ENCODE data around the gene GNL3L. TPM values are rescaled to one million over a fixed set of nuclear protein-coding genes. Genes with fewer than 3 reads are reported as not detected.

The GNL3L gene
- total and polyA plus RNA-seq, 2 donors (not counting 3 experiments of a cell fraction or from before 2014, with no cell fraction given) = 20.3 to 48.0 TPM

GRCh38 chrX:54530357-54530900, 410 bp downstream of the GNL3L start:
- Histone ChIP-seq H3K4me3 (replicated peaks in 1 of 3; ENCODE audit: insufficient read depth in 1 of 3, low read depth in 1 of 3, low read length in 3 of 3) (peak overlapping the region; percentile 17 to 86 (median 69)), H3K4me1 (ENCODE audit: control insufficient read depth, extremely low read depth, insufficient read depth, low read length) (peaks cover 10% of the 10 kb centered on the region), H3K9ac (replicated peaks; ENCODE audit: extremely low read depth, insufficient read depth, low read length) (peak overlapping the region; percentile 84), H3K4me2 (ENCODE audit: insufficient read depth, low read length) (peak overlapping the region; percentile 70), H3K79me2 (ENCODE audit: control insufficient read depth, insufficient read depth, low read length) (peaks cover 42% of the 10 kb centered on the region), H2AFZ (ENCODE audit: low read depth, low read length) (peak overlapping the region; percentile 45), H3K27ac (ENCODE audit: insufficient read depth, low read depth, low read length) (peak overlapping the region; percentile 64), H3K36me3 (ENCODE audit: control insufficient read depth in 2 of 2, extremely low read depth in 1 of 2, insufficient read depth in 2 of 2, low read length in 2 of 2) (no peaks in the 10 kb centered on the region), H4K20me1 (replicated peaks; ENCODE audit: control insufficient read depth, extremely low read depth, insufficient read depth, low read length) (no peaks in the 10 kb centered on the region), H3K27me3 (ENCODE audit: control insufficient read depth in 2 of 2, insufficient read depth in 2 of 2, low read length in 2 of 2) (no peaks in the 10 kb centered on the region), H3K9me3 (replicated peaks; ENCODE audit: control insufficient read depth, insufficient read depth, low read length) (peaks cover 2% of the 10 kb centered on the region), H3K9me1 (replicated peaks; ENCODE audit: control insufficient read depth, extremely low read depth, insufficient read depth, low read length) (no peaks in the 10 kb centered on the region)
- TF ChIP-seq POLR2A (IDR thresholded peaks at IDR 0.05; ENCODE audit: low read depth, low read length) = no peak
- TF ChIP-seq, protein P1, sequence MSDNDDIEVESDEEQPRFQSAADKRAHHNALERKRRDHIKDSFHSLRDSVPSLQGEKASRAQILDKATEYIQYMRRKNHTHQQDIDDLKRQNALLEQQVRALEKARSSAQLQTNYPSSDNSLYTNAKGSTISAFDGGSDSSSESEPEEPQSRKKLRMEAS (IDR thresholded peaks at IDR 0.05; ENCODE audit: insufficient read depth, insufficient read length) = peak; percentile 22
- CTCF ChIA-PET = interaction anchor here (0.7 kb wide), 1 partner anchor 48 kb away, joined by 3 read pairs; no protein-coding TSS in a partner anchor
- dilution Hi-C loops (cut with MboI; ENCODE audit: extremely low pct_ligation_motif_present, low sequenced_read_pairs) (no loop called here), intact Hi-C loops (cut with micrococcal nuclease) (loop anchor here (1.0 kb wide), 2 partner anchors 90 to 277 kb away; partner anchors contain the start of genes MAGED2 and TSR2)
- FAIRE-seq (no peak), DNase-seq (ENCODE audit: low read depth, low spot score) (no peak)
- POLR2A ChIA-PET = interaction anchor here (0.8 kb wide), 1 partner anchor 90 kb away, joined by 3 read pairs; the partner anchor contains the start of gene TSR2
- TSS peak; percentile 79 for BruUV-seq (replicated peaks)

GRCh38 chrX:54534271-54534670, 4.3 kb downstream of the GNL3L start:
- H3K79me2 ChIP-seq (ENCODE audit: control insufficient read depth, insufficient read depth, low read length) = peaks cover 46% of the 10 kb centered on the region
- ChIA-PET CTCF (no interaction called here), POLR2A (no interaction called here)
- FAIRE-seq (no peak), DNase-seq (ENCODE audit: low read depth, low spot score) (no peak)
- H2AFZ ChIP-seq (ENCODE audit: low read depth, low read length) = no peak overlapping the region
- dilution Hi-C loops (cut with MboI; ENCODE audit: extremely low pct_ligation_motif_present, low sequenced_read_pairs) (no loop called here), intact Hi-C loops (cut with micrococcal nuclease) (no loop called here)
- no peaks in the 10 kb centered on the region for H3K27me3 ChIP-seq (ENCODE audit: control insufficient read depth in 2 of 2, insufficient read depth in 2 of 2, low read length in 2 of 2)
- peaks cover 10% of the 10 kb centered on the region for H3K4me1 ChIP-seq (ENCODE audit: control insufficient read depth, extremely low read depth, insufficient read depth, low read length)
- TF ChIP-seq FOS (IDR thresholded peaks at IDR 0.05; ENCODE audit: borderline replicate concordance, insufficient read depth, low read length) (no peak), POLR2AphosphoS5 (IDR thresholded peaks at IDR 0.05; ENCODE audit: insufficient read depth, low read depth, low read length) (no peak), GATA2 (IDR thresholded peaks at IDR 0.05; ENCODE audit: insufficient read depth, insufficient read length, low read depth, low read length) (no peak), MYC (IDR thresholded peaks at IDR 0.05; ENCODE audit: low read depth, low read length) (no peak), JUN (IDR thresholded peaks at IDR 0.05; ENCODE audit: borderline replicate concordance, insufficient read depth, insufficient read length, low read depth) (no peak), EZH2 (IDR thresholded peaks at IDR 0.05; ENCODE audit: borderline replicate concordance, low read depth, low read length, severe bottlenecking) (no peak), CTCF (IDR thresholded peaks at IDR 0.05; ENCODE audit: extremely low read depth in 1 of 2, insufficient read depth in 1 of 2, low read depth in 1 of 2, low read length in 2 of 2) (no peak), POLR2A (IDR thresholded peaks at IDR 0.05; ENCODE audit: low read depth, low read length) (no peak)
- TF ChIP-seq, protein P1 (IDR thresholded peaks at IDR 0.05; ENCODE audit: insufficient read depth, insufficient read length) = no peak
- no peak overlapping the region for H3K4me3 ChIP-seq (replicated peaks in 1 of 3; ENCODE audit: insufficient read depth in 1 of 3, low read depth in 1 of 3, low read length in 3 of 3)
- H3K36me3 ChIP-seq (ENCODE audit: control insufficient read depth in 2 of 2, extremely low read depth in 1 of 2, insufficient read depth in 2 of 2, low read length in 2 of 2) = peaks cover 0 to 8% of the 10 kb centered on the region in 2 experiments
- BruUV-seq (replicated peaks) = no TSS peak
- no peaks in the 10 kb centered on the region for H4K20me1 ChIP-seq (replicated peaks; ENCODE audit: control insufficient read depth, extremely low read depth, insufficient read depth, low read length)
- H3K9ac ChIP-seq (replicated peaks; ENCODE audit: extremely low read depth, insufficient read depth, low read length) = no peak overlapping the region
- H3K27ac ChIP-seq (ENCODE audit: insufficient read depth, low read depth, low read length) = no peak overlapping the region
- no peak overlapping the region for H3K4me2 ChIP-seq (ENCODE audit: insufficient read depth, low read length)
- no peaks in the 10 kb centered on the region for H3K9me3 ChIP-seq (replicated peaks; ENCODE audit: control insufficient read depth, insufficient read depth, low read length)
- no peaks in the 10 kb centered on the region for H3K9me1 ChIP-seq (replicated peaks; ENCODE audit: control insufficient read depth, extremely low read depth, insufficient read depth, low read length)
